Trophoblast cell (in vitro differentiated cells and primary cell): Measurements from ENCODE around the gene SPC25.
"Not testable (repeated sequence)": the region's sequence is repeated elsewhere in the genome, so short reads cannot be mapped to it uniquely, and the experiment has no call there.

ENCODE experiments used
- DNase-seq, 2 donors: peaks; one replicate each; pipeline ENCODE4 v3.0.0-alpha.2; 2016
- H2AFZ ChIP-seq: 2 replicates; pipeline ENCODE4 v1.6.1; 2013; ENCODE audit warnings: low read length, moderate library complexity, mild to moderate bottlenecking; ENCODE audit not compliant: insufficient read depth, poor library complexity
- H2AK5ac ChIP-seq: 2 replicates; pipeline ENCODE4 v1.6.1; 2013; ENCODE audit warnings: mild to moderate bottlenecking, low read length
- H2BK120ac ChIP-seq: 2 replicates; pipeline ENCODE4 v1.6.1; 2013; ENCODE audit warnings: low read length, mild to moderate bottlenecking, moderate library complexity; ENCODE audit not compliant: insufficient read depth, poor library complexity
- H2BK12ac ChIP-seq: 2 replicates; pipeline ENCODE4 v1.6.1; 2013; ENCODE audit warnings: mild to moderate bottlenecking, low read length, moderate library complexity
- H2BK5ac ChIP-seq: 2 replicates; pipeline ENCODE4 v1.6.1; 2013; ENCODE audit warnings: low read length, low read depth, moderate library complexity, mild to moderate bottlenecking; ENCODE audit not compliant: poor library complexity
- H3K14ac ChIP-seq: 2 replicates; pipeline ENCODE4 v1.6.1; 2013; ENCODE audit warnings: mild to moderate bottlenecking, low read length
- H3K18ac ChIP-seq: 2 replicates; pipeline ENCODE4 v1.6.1; 2013; ENCODE audit warnings: mild to moderate bottlenecking, low read length
- H3K23ac ChIP-seq: 2 replicates; pipeline ENCODE4 v1.6.1; 2013; ENCODE audit warnings: low read length
- H3K27ac ChIP-seq: 2 replicates; pipeline ENCODE4 v1.5.1; 2013; ENCODE audit warnings: low read depth, mild to moderate bottlenecking, inconsistent platforms, low read length, moderate library complexity
- H3K27me3 ChIP-seq: 2 replicates; pipeline ENCODE4 v1.6.1; 2013; ENCODE audit warnings: inconsistent platforms, mild to moderate bottlenecking, low read length, moderate library complexity; ENCODE audit not compliant: insufficient read depth
- H3K36me3 ChIP-seq, 2 experiments: 1 replicate in 1 of 2; 2 replicates in 1 of 2; pipeline ENCODE4 v1.6.1; 2013; ENCODE audit warnings: low read length in 2 of 2, mild to moderate bottlenecking in 2 of 2, moderate library complexity in 1 of 2; ENCODE audit not compliant: insufficient read depth in 2 of 2, control insufficient read depth in 1 of 2
- H3K4ac ChIP-seq: 2 replicates; pipeline ENCODE4 v1.6.1; 2013; ENCODE audit warnings: low read depth, mild to moderate bottlenecking, low read length, moderate library complexity
- H3K4me1 ChIP-seq, 2 experiments: 1 replicate in 1 of 2; 2 replicates in 1 of 2; pipeline ENCODE4 v1.6.1; 2013; ENCODE audit warnings: low read length in 2 of 2, mild to moderate bottlenecking in 2 of 2, moderate library complexity in 1 of 2; ENCODE audit not compliant: insufficient read depth in 2 of 2, control insufficient read depth in 1 of 2
- H3K4me2 ChIP-seq: 2 replicates; pipeline ENCODE4 v1.6.1; 2013; ENCODE audit warnings: inconsistent platforms, mild to moderate bottlenecking, low read length, moderate library complexity
- H3K4me3 ChIP-seq: 2 replicates; pipeline ENCODE4 v1.5.1; 2013; ENCODE audit warnings: mild to moderate bottlenecking, low read depth, low read length, inconsistent platforms
- H3K79me1 ChIP-seq: one replicate; pipeline ENCODE4 v1.6.1; 2013; ENCODE audit warnings: low read length
- H3K79me2 ChIP-seq: 2 replicates; pipeline ENCODE4 v1.6.1; 2013; ENCODE audit warnings: low read length, mild to moderate bottlenecking; ENCODE audit not compliant: control insufficient read depth, insufficient read depth, poor library complexity
- H3K9ac ChIP-seq: 2 replicates; pipeline ENCODE4 v1.6.1; 2013; ENCODE audit warnings: mild to moderate bottlenecking, low read length
- H3K9me3 ChIP-seq: 2 replicates; pipeline ENCODE4 v1.6.1; 2013; ENCODE audit warnings: low read depth, mild to moderate bottlenecking, control low read depth, inconsistent platforms, low read length; ENCODE audit not compliant: insufficient read depth
- H4K12ac ChIP-seq: 2 replicates; pipeline ENCODE4 v1.6.1; 2013; ENCODE audit warnings: low read depth, mild to moderate bottlenecking, low read length, moderate library complexity
- H4K8ac ChIP-seq: 2 replicates; pipeline ENCODE4 v1.6.1; 2013; ENCODE audit warnings: low read depth, mild to moderate bottlenecking, low read length, moderate library complexity
- H4K91ac ChIP-seq: one replicate; pipeline ENCODE4 v1.6.1; 2013; ENCODE audit warnings: low read depth, mild to moderate bottlenecking, low read length, moderate library complexity
- WGBS: extraction: QIAGEN DNeasy Blood & Tissue Kit; methylation state at CpG from one replicate; pipeline ENCODE4 v1.1.7; 2013; ENCODE audit warnings: missing lambda C conversion rate; ENCODE audit not compliant: insufficient read length, insufficient coverage; ENCODE audit errors: extremely low coverage; 5-methylcytosine and 5-hydroxymethylcytosine counted together

Gene SPC25

GRCh38 chr2:168867164-168867563, 23.1 kb downstream of the SPC25 start:
- H3K9ac ChIP-seq, H3K23ac ChIP-seq, H3K4me1 ChIP-seq, H3K4me3 ChIP-seq, DNase-seq, H3K18ac ChIP-seq, H2BK12ac ChIP-seq, H3K36me3 ChIP-seq, H4K8ac ChIP-seq, H3K14ac ChIP-seq, H2BK5ac ChIP-seq, H2AK5ac ChIP-seq, H4K91ac ChIP-seq, H3K79me1 ChIP-seq, H3K9me3 ChIP-seq, H3K4me2 ChIP-seq, H3K27ac ChIP-seq, H4K12ac ChIP-seq, H3K79me2 ChIP-seq, H3K4ac ChIP-seq, H2BK120ac ChIP-seq, H3K27me3 ChIP-seq, H2AFZ ChIP-seq: not testable (repeated sequence)
- WGBS, result no CpG with 5 or more reads among the region's 1 CpG

DNA sequence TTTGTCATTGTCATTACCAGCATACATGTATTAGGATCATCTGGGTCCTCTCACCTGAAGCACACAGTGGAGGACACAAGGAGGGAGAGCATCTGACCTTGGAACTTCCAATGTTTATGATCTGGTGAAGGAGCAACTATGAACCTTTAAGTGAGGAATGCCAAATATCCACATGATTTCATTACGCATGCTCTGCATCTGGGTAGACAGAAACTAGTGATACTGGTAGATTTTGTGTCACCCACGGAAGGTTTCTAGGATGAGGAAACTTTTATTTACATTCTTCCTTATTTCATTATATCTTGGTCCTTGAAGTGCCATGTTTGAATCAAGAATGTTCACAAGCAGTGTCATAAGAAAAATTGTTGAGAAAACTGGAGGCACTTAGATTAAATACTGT, 32.1 kb downstream of the SPC25 start:
- peak in 1 of 2 donors; percentile 52 for DNase-seq
- Histone ChIP-seq H3K4me3 (no peak overlapping the region), H3K18ac (no peak overlapping the region), H4K8ac (no peak overlapping the region), H2AFZ (no peak overlapping the region), H2BK5ac (no peak overlapping the region), H3K27ac (no peak overlapping the region), H3K27me3 (no peaks in the 10 kb centered on the region), H2BK12ac (no peak overlapping the region), H3K79me2 (no peaks in the 10 kb centered on the region), H3K4me1 (peaks cover 0 to 2% of the 10 kb centered on the region in 2 experiments), H2BK120ac (no peak overlapping the region), H3K79me1 (no peaks in the 10 kb centered on the region), H3K4ac (no peak overlapping the region), H4K91ac (no peak overlapping the region), H4K12ac (no peak overlapping the region), H3K4me2 (no peak overlapping the region), H3K9ac (no peak overlapping the region), H3K14ac (no peak overlapping the region), H2AK5ac (no peak overlapping the region), H3K36me3 (peaks cover 0 to 4% of the 10 kb centered on the region in 2 experiments), H3K23ac (peak overlapping the region; percentile 92), H3K9me3 (no peaks in the 10 kb centered on the region)
- no CpG with 5 or more reads among the region's 2 CpGs for WGBS

GRCh38 chr2:168855601-168856000, 34.6 kb downstream of the SPC25 start:
- Histone ChIP-seq H4K12ac (no peak overlapping the region), H3K36me3 (no peaks in the 10 kb centered on the region), H3K27me3 (no peaks in the 10 kb centered on the region), H3K27ac (no peak overlapping the region), H3K4ac (no peak overlapping the region), H4K91ac (no peak overlapping the region), H2BK120ac (no peak overlapping the region), H2BK12ac (no peak overlapping the region), H4K8ac (no peak overlapping the region), H3K79me1 (no peaks in the 10 kb centered on the region), H2AK5ac (no peak overlapping the region), H3K79me2 (peaks cover 1% of the 10 kb centered on the region), H3K18ac (no peak overlapping the region), H3K4me1 (peaks cover 0 to 2% of the 10 kb centered on the region in 2 experiments), H3K4me2 (no peak overlapping the region), H3K4me3 (no peak overlapping the region), H3K23ac (no peak overlapping the region), H2BK5ac (no peak overlapping the region), H2AFZ (no peak overlapping the region), H3K9ac (no peak overlapping the region), H3K14ac (no peak overlapping the region), H3K9me3 (no peaks in the 10 kb centered on the region)
- no CpG with 5 or more reads among the region's 3 CpGs for WGBS
- DNase-seq, result no peak

DNA sequence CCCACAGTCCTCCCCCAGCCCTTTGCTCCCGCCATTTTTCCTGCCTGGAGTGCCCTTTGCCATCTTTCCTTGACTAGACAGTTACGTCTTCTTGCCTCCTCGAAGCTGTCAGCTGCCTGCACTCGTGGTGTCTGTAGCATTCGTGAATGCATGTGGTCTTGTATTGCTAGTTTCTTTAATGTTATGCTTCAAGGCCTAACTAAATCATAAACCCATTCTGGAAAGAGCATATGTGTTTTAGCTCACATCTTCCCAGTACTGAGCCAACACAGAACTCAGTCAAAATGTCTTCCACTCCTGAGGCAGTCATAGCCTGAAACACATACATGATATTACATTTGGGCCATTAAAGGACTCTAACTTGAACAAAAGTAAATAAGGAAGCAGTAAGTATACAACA, 35.6 kb downstream of the SPC25 start:
- no peak for DNase-seq
- Histone ChIP-seq H3K14ac (no peak overlapping the region), H3K4me2 (no peak overlapping the region)

More for the DNA sequence above, 35.6 kb downstream of the SPC25 start:
- Histone ChIP-seq H4K8ac (no peak overlapping the region), H2BK120ac (no peak overlapping the region), H3K27ac (no peak overlapping the region), H2BK12ac (no peak overlapping the region), H3K27me3 (no peaks in the 10 kb centered on the region), H4K12ac (no peak overlapping the region), H3K4me3 (no peak overlapping the region), H3K36me3 (no peaks in the 10 kb centered on the region), H3K9ac (no peak overlapping the region), H2AFZ (no peak overlapping the region), H3K18ac (no peak overlapping the region), H4K91ac (no peak overlapping the region), H3K4ac (no peak overlapping the region), H3K4me1 (peaks cover 0 to 2% of the 10 kb centered on the region in 2 experiments), H2BK5ac (no peak overlapping the region), H2AK5ac (no peak overlapping the region), H3K79me2 (peaks cover 1% of the 10 kb centered on the region), H3K23ac (no peak overlapping the region), H3K9me3 (no peaks in the 10 kb centered on the region), H3K79me1 (no peaks in the 10 kb centered on the region)
- WGBS, result no CpG with 5 or more reads among the region's 5 CpGs
